GM12873 (cell line): ENCODE data around the gene ANKRD11.

ENCODE experiments used
- TF ChIP-seq, protein P1 (sequence below): IDR thresholded peaks from 2 replicates; pipeline ENCODE4 v1.5.1; 2012; ENCODE audit warnings: low read depth, mild to moderate bottlenecking, moderate library complexity, low read length, control low read depth; ENCODE audit not compliant: insufficient read depth; ENCODE audit errors: missing control alignments

ANKRD11 gene

DNA sequence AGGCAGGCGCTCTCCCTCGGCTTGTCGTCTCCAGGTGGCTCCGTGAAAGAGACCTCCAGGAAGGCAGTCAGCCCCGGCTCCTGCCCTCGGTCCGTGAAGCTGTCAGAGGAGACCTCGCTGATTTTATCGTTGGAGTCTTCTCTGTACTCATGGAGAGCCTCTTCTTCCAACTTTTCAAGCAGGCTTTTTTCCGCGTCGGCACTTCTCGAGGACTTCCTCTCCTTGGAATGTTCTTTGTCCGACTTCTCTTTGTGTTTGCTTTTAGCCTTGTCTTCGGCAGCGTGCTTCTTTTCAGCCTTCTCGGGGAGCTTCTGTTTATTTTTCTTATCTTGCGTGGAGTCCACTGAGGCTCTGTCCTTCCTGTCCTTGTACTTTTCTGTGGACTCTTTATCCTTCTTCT is 207.8 kb downstream of the ANKRD11 start:
- TF ChIP-seq, protein P1, sequence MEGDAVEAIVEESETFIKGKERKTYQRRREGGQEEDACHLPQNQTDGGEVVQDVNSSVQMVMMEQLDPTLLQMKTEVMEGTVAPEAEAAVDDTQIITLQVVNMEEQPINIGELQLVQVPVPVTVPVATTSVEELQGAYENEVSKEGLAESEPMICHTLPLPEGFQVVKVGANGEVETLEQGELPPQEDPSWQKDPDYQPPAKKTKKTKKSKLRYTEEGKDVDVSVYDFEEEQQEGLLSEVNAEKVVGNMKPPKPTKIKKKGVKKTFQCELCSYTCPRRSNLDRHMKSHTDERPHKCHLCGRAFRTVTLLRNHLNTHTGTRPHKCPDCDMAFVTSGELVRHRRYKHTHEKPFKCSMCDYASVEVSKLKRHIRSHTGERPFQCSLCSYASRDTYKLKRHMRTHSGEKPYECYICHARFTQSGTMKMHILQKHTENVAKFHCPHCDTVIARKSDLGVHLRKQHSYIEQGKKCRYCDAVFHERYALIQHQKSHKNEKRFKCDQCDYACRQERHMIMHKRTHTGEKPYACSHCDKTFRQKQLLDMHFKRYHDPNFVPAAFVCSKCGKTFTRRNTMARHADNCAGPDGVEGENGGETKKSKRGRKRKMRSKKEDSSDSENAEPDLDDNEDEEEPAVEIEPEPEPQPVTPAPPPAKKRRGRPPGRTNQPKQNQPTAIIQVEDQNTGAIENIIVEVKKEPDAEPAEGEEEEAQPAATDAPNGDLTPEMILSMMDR: no peak

DNA sequence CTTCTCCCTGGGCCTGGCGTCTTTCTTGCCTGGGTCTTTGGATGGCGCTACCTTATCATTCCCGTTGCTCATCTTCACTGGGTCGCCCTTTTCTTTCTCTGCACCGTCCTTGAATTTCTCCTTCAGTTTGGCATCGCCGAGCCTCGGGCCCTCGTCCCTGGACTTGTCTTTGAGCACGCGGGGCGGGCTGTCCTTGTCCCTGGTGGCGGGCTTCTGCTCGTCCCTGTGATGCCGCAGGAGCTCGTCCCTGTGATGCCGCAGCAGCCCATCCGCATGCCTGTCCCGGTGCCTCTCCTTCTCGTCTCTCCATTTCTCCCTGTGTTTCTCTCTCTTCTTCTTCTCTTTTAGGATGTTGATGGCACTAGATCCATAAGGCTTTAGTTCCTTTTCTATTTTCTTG is 208.5 kb downstream of the ANKRD11 start:
- TF ChIP-seq, protein P1: no peak

DNA sequence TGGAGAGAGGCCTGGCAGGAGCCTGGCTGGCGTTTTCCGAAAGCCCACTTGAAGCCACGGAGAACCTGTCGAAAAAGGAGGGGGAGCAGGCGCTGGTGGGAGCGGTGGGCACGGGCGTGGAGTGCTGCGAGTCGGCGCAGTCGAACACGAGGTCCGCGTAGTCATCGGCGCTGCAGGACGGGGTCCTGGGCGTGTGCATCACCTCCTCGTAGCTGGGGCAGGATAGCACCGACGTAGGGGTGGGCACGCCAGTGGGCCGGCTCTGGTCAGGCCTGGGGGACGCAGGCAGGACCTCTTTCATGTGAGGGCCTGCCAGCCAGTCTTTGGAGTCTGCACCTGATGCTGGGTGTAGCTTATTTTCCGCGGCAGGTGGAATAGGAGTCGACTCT is 209.2 kb downstream of the ANKRD11 start:
- TF ChIP-seq, protein P1: no peak

DNA sequence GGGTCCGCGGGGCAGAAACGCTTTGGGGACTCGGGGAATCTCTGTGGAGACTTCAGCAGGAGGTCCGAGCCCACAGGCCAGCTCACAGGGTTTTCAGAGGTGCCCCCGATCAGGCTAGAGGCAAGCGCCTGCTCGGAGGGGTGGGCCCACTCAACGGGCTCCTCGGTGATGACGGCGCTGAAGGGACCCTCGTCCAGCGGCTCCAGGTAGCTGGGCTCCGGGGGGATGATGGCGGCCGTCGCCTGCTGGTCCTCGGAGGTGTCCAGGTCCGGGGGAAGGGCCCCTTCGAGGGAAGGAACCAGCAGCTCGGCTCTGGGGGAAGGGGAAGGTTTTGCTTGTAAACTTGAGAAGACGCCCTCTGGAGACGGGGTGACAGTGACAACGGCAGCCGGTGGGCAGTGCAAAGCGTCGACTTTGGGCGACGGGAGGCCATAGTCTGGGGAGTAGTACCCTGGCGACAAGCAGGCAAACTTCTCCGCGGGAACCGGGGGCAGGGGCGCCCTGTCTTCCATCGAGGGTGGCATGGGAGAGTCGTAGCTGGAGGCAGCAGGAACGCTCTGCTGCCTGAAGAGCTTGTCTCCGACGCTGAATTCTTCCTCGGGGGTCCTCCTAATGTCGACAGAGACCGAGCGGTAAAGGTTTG is 209.7 kb downstream of the ANKRD11 start:
- TF ChIP-seq, protein P1: no peak

DNA sequence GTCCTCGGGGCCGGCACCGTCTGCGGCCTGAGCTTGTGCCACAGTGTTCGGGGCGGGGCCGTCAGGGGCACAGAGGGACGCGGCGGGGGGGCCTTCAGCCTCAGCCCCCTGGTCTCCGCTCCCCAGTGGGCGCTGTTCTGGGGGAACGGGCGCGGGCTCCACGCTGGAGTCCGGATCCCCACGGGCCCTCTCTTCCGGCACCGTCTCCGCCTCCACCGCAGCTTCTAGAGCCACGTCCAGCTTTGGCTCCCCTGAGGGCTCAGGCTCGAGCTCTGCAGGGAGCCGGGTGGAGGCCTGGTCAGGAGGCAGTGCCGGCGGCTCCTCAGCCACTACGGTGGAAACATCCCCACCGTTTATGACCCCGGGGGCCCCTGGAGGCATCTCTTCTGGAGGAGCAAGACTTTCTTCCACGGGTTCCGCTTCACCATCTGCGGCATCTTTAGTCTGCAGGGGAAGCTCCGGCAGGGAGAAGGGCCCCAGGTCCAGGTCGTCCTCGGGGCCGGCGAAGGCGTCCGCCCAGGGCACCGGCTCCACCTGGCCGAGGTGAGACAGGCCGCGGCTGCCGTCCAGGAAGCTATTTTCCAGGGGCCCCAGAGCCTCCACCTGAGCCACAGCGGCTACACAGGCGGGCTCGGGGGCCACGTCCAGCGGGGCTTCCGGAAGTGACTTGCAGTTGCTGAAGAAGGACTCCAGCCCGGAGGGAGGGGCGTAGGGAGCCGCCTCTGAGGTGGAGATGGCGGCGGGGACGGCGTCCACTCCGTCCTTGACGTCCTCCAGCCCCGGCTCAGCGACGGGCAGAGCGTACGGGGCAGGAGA is 210.5 kb downstream of the ANKRD11 start:
- TF ChIP-seq, protein P1: no peak

DNA sequence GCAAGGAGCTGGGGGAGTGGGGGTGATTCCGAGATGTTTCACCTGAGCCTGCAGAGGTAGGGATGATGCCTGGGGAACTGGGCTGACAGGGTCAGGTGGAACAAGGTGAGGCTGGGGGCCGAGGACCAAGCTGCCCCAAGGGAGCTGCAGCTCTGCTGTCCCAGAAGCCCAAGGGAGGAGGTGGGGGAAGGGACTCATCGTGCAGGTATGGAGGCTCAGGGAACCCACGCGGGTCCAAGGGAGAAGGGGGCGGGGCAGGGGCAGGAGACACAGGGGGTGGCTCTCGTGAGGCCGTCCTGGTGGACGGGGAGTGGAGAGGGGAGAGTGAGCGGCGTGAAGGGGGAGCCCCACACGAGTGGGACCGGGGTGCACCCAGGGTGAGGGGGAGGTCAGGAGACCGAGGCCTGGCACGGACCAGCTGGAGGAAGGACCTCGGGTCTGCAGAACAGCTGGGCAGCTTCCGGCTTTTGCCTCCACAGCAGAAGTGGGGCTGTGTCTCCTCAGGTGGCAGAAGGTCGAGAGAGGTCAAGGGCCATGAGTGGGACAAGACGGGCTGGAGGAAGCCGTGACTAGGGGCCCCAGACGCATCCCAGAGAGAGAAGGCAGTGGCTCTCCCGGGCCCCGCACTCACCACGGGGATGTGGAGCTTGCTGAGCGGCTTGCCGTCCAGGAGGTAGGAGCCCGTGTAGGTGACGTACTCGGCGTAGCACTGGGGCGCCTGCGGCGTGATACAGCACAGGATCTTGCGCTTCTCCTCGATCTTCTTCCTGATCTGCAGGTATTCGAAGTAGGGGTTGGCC is 211.7 kb downstream of the ANKRD11 start:
- TF ChIP-seq, protein P1: no peak
